K562 (cell line): ENCODE measurements around the gene PEDS1. TPM values are rescaled to one million over a fixed set of nuclear protein-coding genes. Genes with fewer than 3 reads are reported as not detected.
A peak's percentile ranks its signal among the peaks of the same experiment; 100 is the strongest.

Experiments used
- BACH1 ChIP-seq: fragments of 200-800 bp; sonication (Bioruptor generic); IDR thresholded peaks from 2 replicates; pipeline ENCODE4 v1.6.1; 2016; ENCODE audit warnings: missing genetic modification characterization, missing compliant biosample characterization
- BRF1 ChIP-seq: IDR thresholded peaks from 3 replicates; pipeline ENCODE4 v1.6.1; 2011; ENCODE audit warnings: borderline replicate concordance, mild to moderate bottlenecking; ENCODE audit not compliant: insufficient read length; ENCODE audit errors: extremely low read depth
- FOXJ2 ChIP-seq: fragments of 200-800 bp; sonication (Bioruptor generic); IDR thresholded peaks from 2 replicates; pipeline ENCODE4 v1.6.1; 2016; ENCODE audit warnings: missing genetic modification characterization, missing compliant biosample characterization
- FUS ChIP-seq: fragments of 200-400 bp; formaldehyde crosslinking; optimal IDR thresholded peaks from 2 replicates; pipeline ENCODE3; 2017; ENCODE audit warnings: low read depth, low read length
- KDM1A ChIP-seq, 2 experiments: fragments of 450-650 bp; IDR thresholded peaks; 2 replicates each; pipeline ENCODE4 v1.6.1; 2016; ENCODE audit warnings: mild to moderate bottlenecking in 2 of 2
- KLF13 ChIP-seq: fragments of 450-650 bp; IDR thresholded peaks from 2 replicates; pipeline ENCODE4 v1.6.1; 2016; ENCODE audit warnings: missing genetic modification characterization, low read depth, mild to moderate bottlenecking, missing compliant biosample characterization, moderate library complexity, borderline replicate concordance
- POLR2B ChIP-seq: fragments of 450-650 bp; IDR thresholded peaks from 2 replicates; pipeline ENCODE4 v1.6.1; 2018; ENCODE audit warnings: low read depth; ENCODE audit not compliant: partially characterized antibody
- RBFOX2 ChIP-seq: fragments of 200-400 bp; formaldehyde crosslinking; IDR thresholded peaks from 2 replicates; pipeline ENCODE4 v1.6.1; 2017; ENCODE audit warnings: low read depth, mild to moderate bottlenecking, low read length, moderate library complexity
- RCOR1 ChIP-seq, 2 experiments: IDR thresholded peaks; 2 replicates each; pipeline ENCODE4 v1.6.1; 2012; ENCODE audit warnings: low read depth in 2 of 2, low read length in 2 of 2, borderline replicate concordance in 1 of 2, improper control_type of control experiment in 1 of 2
- RFX5 ChIP-seq: IDR thresholded peaks from 2 replicates; pipeline ENCODE4 v1.6.1; 2011; ENCODE audit warnings: low read depth, mild to moderate bottlenecking, improper control_type of control experiment, low read length
- SMARCE1 ChIP-seq: fragments of 450-650 bp; IDR thresholded peaks from 2 replicates; pipeline ENCODE4 v1.7.1; 2016; ENCODE audit warnings: mild to moderate bottlenecking
- SUPT5H ChIP-seq: fragments of 450-650 bp; IDR thresholded peaks from 2 replicates; pipeline ENCODE4 v1.6.1; 2016
- XRCC3 ChIP-seq: fragments of 450-650 bp; IDR thresholded peaks from 2 replicates; pipeline ENCODE4 v1.6.1; 2017; ENCODE audit warnings: mild to moderate bottlenecking, moderate library complexity
- ZC3H11A ChIP-seq: IDR thresholded peaks from 2 replicates; pipeline ENCODE4 v1.6.1; 2012; ENCODE audit warnings: low read depth, low read length, improper control_type of control experiment
- ZNF184 ChIP-seq: sonication (generic); formaldehyde crosslinking; IDR thresholded peaks from 2 replicates; pipeline ENCODE4 v1.5.0; 2020; ENCODE audit warnings: missing genetic modification reagents
- ZNF75A ChIP-seq: fragments of 450-650 bp; formaldehyde crosslinking; IDR thresholded peaks from 2 replicates; pipeline ENCODE4 v1.4.0; 2020; ENCODE audit warnings: mild to moderate bottlenecking
- polyA plus RNA-seq, 8 experiments: library from polyadenylated mRNA; depleted of rRNA in 4 of 8; stranded (reverse) in 5 of 8; unstranded in 3 of 8; fragments of >200 nt; fragmentation: Nextera tagmentation in 2 of 8; fragmentation: Illumina TruSeq in 1 of 8; extraction: Ambion mirVana in 2 of 8; extraction: Trizol in 1 of 8; gene quantifications; 2 replicates each; pipeline versions ENCODE4 v1.2.1 to v1.2.3, GENCODE V29; 2011 to 2014; ENCODE audit warnings: inconsistent platforms in 1 of 8, missing spikeins in 1 of 8
- total RNA-seq, 7 experiments: library from RNA; depleted of rRNA in 6 of 7; stranded (reverse); fragments of >200 nt in 6 of 7; fragmentation: Illumina TruSeq in 2 of 7; extraction: Trizol in 2 of 7; gene quantifications; 2 replicates each; pipeline versions ENCODE4 v1.2.1 to v1.2.3, GENCODE V29; 2011 to 2021; ENCODE audit warnings: low replicate concordance in 1 of 7
- TF ChIP-seq, protein P1 (sequence below), 3 experiments: fragments of 200-800 bp in 1 of 3; sonication (Bioruptor generic) in 1 of 3; sonication (generic) in 1 of 3; formaldehyde crosslinking in 1 of 3; IDR thresholded peaks; 2 replicates each; pipeline versions ENCODE4 v1.6.1 to v1.8.0; 2016 to 2022; ENCODE audit warnings: mild to moderate bottlenecking in 2 of 3, missing compliant biosample characterization in 2 of 3, missing genetic modification characterization in 2 of 3, missing genetic modification reagents in 1 of 3
- TF ChIP-seq, protein P2 (sequence below): fragments of 250-450 bp; sonication (Bioruptor Pico); IDR thresholded peaks from 2 replicates; pipeline ENCODE4 v1.4.0; 2020; ENCODE audit warnings: mild to moderate bottlenecking
- TF ChIP-seq, protein P3 (sequence below): fragments of 450-650 bp; IDR thresholded peaks from one replicate; pipeline ENCODE4 v1.6.1; 2018; ENCODE audit warnings: mild to moderate bottlenecking, moderate library complexity; ENCODE audit not compliant: partially characterized antibody
- TF ChIP-seq, protein P4 (sequence below), 2 experiments: fragments of 250-450 bp in 1 of 2; fragments of 450-650 bp in 1 of 2; sonication (Bioruptor Pico) in 1 of 2; IDR thresholded peaks; 2 replicates each; pipeline versions ENCODE4 v1.6.1 to v1.8.0; 2016 to 2021; ENCODE audit warnings: mild to moderate bottlenecking in 2 of 2, moderate library complexity in 2 of 2, missing compliant biosample characterization in 1 of 2, missing genetic modification characterization in 1 of 2

Gene PEDS1
- total and polyA plus RNA-seq, 9 of the 15 experiments (the other 6 are each of a cell fraction or from before 2014, with no cell fraction given): 2.9 to 38.5 (median 24.2) TPM

DNA sequence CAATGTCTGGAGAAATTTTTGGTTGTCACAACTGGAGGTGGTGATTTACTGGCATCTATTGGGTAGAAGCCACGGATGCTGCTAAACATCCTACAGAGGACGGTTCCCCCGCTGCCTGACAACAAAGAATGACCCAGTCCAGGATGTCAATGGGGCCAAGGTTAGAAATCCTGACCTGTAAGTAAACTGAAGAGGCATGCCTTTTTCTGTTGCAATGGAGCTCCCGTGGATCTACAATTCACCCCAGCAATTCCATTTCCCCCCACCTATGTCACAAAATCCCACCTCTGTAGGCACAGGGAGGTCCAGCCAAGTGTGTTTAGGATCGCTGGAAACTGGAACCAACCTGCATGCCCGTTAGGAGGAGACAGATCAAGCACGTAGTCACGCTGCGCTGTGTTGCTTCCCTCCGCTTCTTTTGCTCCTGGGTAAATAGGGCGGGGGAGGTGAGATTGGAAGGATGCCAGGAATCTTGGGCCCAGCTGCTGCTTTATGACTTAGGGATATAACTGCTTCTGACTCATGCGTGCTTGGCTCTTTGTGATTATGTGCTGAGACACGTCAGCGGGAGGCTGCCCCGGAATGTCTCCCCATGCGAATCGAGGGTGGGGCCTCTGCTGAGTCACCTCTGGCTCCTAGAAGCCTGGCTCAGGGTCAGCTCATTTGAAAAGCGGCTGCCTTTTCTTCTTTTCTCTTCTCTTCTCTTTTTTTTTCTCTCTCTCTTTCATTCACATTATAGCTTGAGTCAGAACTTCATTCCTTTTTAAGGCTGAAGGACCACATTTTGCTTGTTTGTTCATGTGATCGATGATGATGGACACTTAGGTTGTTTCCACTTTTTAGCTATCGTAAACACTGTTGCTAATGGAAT is 12.4 kb upstream of the PEDS1 start (continued):
- TF ChIP-seq ZC3H11A: no peak
- TF ChIP-seq, protein P1, sequence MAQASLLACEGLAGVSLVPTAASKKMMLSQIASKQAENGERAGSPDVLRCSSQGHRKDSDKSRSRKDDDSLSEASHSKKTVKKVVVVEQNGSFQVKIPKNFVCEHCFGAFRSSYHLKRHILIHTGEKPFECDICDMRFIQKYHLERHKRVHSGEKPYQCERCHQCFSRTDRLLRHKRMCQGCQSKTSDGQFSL (CRISPR knock-in tag; IDR thresholded peaks at IDR 0.05): 0 out of 2 replicates have a peak, but pooled peaks have one; percentile 48
- TF ChIP-seq, protein P1 (tag; IDR thresholded peaks at IDR 0.05): no peak
- TF ChIP-seq, protein P2, sequence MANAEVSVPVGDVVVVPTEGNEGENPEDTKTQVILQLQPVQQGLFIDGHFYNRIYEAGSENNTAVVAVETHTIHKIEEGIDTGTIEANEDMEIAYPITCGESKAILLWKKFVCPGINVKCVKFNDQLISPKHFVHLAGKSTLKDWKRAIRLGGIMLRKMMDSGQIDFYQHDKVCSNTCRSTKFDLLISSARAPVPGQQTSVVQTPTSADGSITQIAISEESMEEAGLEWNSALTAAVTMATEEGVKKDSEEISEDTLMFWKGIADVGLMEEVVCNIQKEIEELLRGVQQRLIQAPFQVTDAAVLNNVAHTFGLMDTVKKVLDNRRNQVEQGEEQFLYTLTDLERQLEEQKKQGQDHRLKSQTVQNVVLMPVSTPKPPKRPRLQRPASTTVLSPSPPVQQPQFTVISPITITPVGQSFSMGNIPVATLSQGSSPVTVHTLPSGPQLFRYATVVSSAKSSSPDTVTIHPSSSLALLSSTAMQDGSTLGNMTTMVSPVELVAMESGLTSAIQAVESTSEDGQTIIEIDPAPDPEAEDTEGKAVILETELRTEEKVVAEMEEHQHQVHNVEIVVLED (CRISPR knock-in tag): peak; percentile 55; the same call in 1 of the 2 replicates
- no peak for TF ChIP-seq FUS
- TF ChIP-seq RCOR1 (IDR thresholded peaks at IDR 0.05; ENCODE audit: borderline replicate concordance in 1 of 2, low read depth in 2 of 2, low read length in 2 of 2): peak; percentile 86 to 94; a peak in 3 of 4 replicates
- no peak for TF ChIP-seq XRCC3
- TF ChIP-seq, protein P3, sequence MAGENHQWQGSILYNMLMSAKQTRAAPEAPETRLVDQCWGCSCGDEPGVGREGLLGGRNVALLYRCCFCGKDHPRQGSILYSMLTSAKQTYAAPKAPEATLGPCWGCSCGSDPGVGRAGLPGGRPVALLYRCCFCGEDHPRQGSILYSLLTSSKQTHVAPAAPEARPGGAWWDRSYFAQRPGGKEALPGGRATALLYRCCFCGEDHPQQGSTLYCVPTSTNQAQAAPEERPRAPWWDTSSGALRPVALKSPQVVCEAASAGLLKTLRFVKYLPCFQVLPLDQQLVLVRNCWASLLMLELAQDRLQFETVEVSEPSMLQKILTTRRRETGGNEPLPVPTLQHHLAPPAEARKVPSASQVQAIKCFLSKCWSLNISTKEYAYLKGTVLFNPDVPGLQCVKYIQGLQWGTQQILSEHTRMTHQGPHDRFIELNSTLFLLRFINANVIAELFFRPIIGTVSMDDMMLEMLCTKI: no peak
- peak; percentile 64 for TF ChIP-seq RBFOX2
- peak; percentile 91 for TF ChIP-seq FOXJ2 (tag)
- TF ChIP-seq ZNF75A (CRISPR knock-in tag): no peak
- TF ChIP-seq ZNF184 (CRISPR knock-in tag): no peak
- TF ChIP-seq, protein P4, sequence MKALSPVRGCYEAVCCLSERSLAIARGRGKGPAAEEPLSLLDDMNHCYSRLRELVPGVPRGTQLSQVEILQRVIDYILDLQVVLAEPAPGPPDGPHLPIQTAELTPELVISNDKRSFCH (CRISPR knock-in tag; IDR thresholded peaks at IDR 0.05): no peak
- TF ChIP-seq, protein P4 (tag; IDR thresholded peaks at IDR 0.05): peak; percentile 74
- peak; percentile 68 for TF ChIP-seq SUPT5H
- TF ChIP-seq BACH1 (tag): peak; percentile 99
- peak; percentile 64 for TF ChIP-seq POLR2B
- TF ChIP-seq KDM1A (IDR thresholded peaks at IDR 0.05): peak; percentile 91 to 94
- TF ChIP-seq RFX5: no peak
- no peak for TF ChIP-seq BRF1
- TF ChIP-seq KLF13 (tag): no peak
- TF ChIP-seq SMARCE1: peak; percentile 98; the same call in 1 of the 2 replicates
